ENCODE results near the gene FOXL2NB.

- TF ChIP-seq EZH2phosphoT487 (IDR thresholded peaks at IDR 0.05; ENCODE audit: borderline replicate concordance, low read length) = peak; percentile 48; the same call in 1 of the 2 replicates
- TF ChIP-seq CTCF (IDR thresholded peaks at IDR 0.05; ENCODE audit: low read depth, low read length, poor library complexity, severe bottlenecking) = no peak
Observed at GRCh38 chr3:138938877-138939560, 8.0 kb upstream of the FOXL2NB start.
